HEK293 (cell line): Measurements from ENCODE around the gene SFT2D1.

Source experiments
- BCL11A ChIP-seq: fragments of 450-650 bp; formaldehyde crosslinking; IDR thresholded peaks from 2 replicates; pipeline ENCODE4 v1.5.1; 2016; ENCODE audit warnings: low read depth, missing biosample characterization, missing genetic modification characterization
- GFI1B ChIP-seq: fragments of 450-650 bp; formaldehyde crosslinking; IDR thresholded peaks from 2 replicates; pipeline ENCODE4 v1.5.1; 2016; ENCODE audit warnings: missing biosample characterization, missing genetic modification characterization
- IKZF3 ChIP-seq: fragments of 450-650 bp; IDR thresholded peaks from 2 replicates; pipeline ENCODE4 v1.5.0; 2018; ENCODE audit warnings: missing biosample characterization, mild to moderate bottlenecking, missing genetic modification characterization, moderate library complexity
- RBAK ChIP-seq: fragments of 450-650 bp; formaldehyde crosslinking; IDR thresholded peaks from 2 replicates; pipeline ENCODE4 v1.5.1; 2016; ENCODE audit warnings: missing biosample characterization, missing genetic modification characterization
- TRIM28 ChIP-seq: IDR thresholded peaks from 2 replicates; pipeline ENCODE4 v1.6.1; 2011; ENCODE audit warnings: low read length, control low read depth, borderline replicate concordance
- ZBTB8A ChIP-seq: fragments of 450-650 bp; formaldehyde crosslinking; IDR thresholded peaks from 2 replicates; pipeline ENCODE4 v1.5.1; 2016; ENCODE audit warnings: missing biosample characterization, missing genetic modification characterization
- ZNF140 ChIP-seq: fragments of 450-650 bp; formaldehyde crosslinking; IDR thresholded peaks from 2 replicates; pipeline ENCODE4 v1.5.1; 2016; ENCODE audit warnings: missing biosample characterization, missing genetic modification characterization
- ZNF169 ChIP-seq: fragments of 450-650 bp; formaldehyde crosslinking; IDR thresholded peaks from 2 replicates; pipeline ENCODE4 v1.5.1; 2016; ENCODE audit warnings: missing biosample characterization, missing genetic modification characterization
- ZNF175 ChIP-seq: fragments of 450-650 bp; formaldehyde crosslinking; IDR thresholded peaks from 2 replicates; pipeline ENCODE4 v1.5.1; 2016; ENCODE audit warnings: missing biosample characterization, missing genetic modification characterization
- ZNF221 ChIP-seq: fragments of 450-650 bp; formaldehyde crosslinking; IDR thresholded peaks from 2 replicates; pipeline ENCODE4 v1.5.1; 2017; ENCODE audit warnings: missing biosample characterization, missing genetic modification characterization, borderline replicate concordance
- ZNF266 ChIP-seq: fragments of 450-650 bp; formaldehyde crosslinking; IDR thresholded peaks from 2 replicates; pipeline ENCODE4 v1.5.1; 2016; ENCODE audit warnings: missing biosample characterization, missing genetic modification characterization, low read depth
- ZNF280D ChIP-seq: fragments of 450-650 bp; formaldehyde crosslinking; IDR thresholded peaks from 2 replicates; pipeline ENCODE4 v1.5.1; 2016; ENCODE audit warnings: missing biosample characterization, missing genetic modification characterization
- ZNF302 ChIP-seq: fragments of 450-650 bp; formaldehyde crosslinking; IDR thresholded peaks from 2 replicates; pipeline ENCODE4 v1.5.1; 2016; ENCODE audit warnings: missing biosample characterization, missing genetic modification characterization, low read depth
- ZNF426 ChIP-seq: fragments of 450-650 bp; formaldehyde crosslinking; IDR thresholded peaks from 2 replicates; pipeline ENCODE4 v1.5.1; 2017; ENCODE audit warnings: missing biosample characterization, missing genetic modification characterization, mild to moderate bottlenecking, inconsistent platforms, moderate library complexity
- ZNF449 ChIP-seq: fragments of 450-650 bp; formaldehyde crosslinking; IDR thresholded peaks from 2 replicates; pipeline ENCODE4 v1.5.1; 2017; ENCODE audit warnings: missing biosample characterization, mild to moderate bottlenecking, missing genetic modification characterization, moderate library complexity
- ZNF513 ChIP-seq: fragments of 450-650 bp; IDR thresholded peaks from 2 replicates; pipeline ENCODE4 v1.5.1; 2018; ENCODE audit warnings: missing biosample characterization, missing genetic modification characterization
- ZNF529 ChIP-seq: fragments of 450-650 bp; formaldehyde crosslinking; IDR thresholded peaks from 2 replicates; pipeline ENCODE4 v1.5.1; 2017; ENCODE audit warnings: missing genetic modification characterization, missing biosample characterization; ENCODE audit not compliant: insufficient replicate concordance
- ZNF560 ChIP-seq: fragments of 450-650 bp; formaldehyde crosslinking; IDR thresholded peaks from 2 replicates; pipeline ENCODE4 v1.5.1; 2017; ENCODE audit warnings: missing biosample characterization, missing genetic modification characterization, borderline replicate concordance
- ZNF585B ChIP-seq: fragments of 450-650 bp; formaldehyde crosslinking; IDR thresholded peaks from 2 replicates; pipeline ENCODE4 v1.5.1; 2016; ENCODE audit warnings: missing biosample characterization, missing genetic modification characterization
- ZNF596 ChIP-seq: fragments of 450-650 bp; IDR thresholded peaks from 2 replicates; pipeline ENCODE4 v1.5.0; 2018; ENCODE audit warnings: missing biosample characterization, mild to moderate bottlenecking, missing genetic modification characterization, moderate library complexity
- ZNF660 ChIP-seq: fragments of 450-650 bp; IDR thresholded peaks from 2 replicates; pipeline ENCODE4 v1.5.1; 2018; ENCODE audit warnings: missing biosample characterization, mild to moderate bottlenecking, missing genetic modification characterization
- ZNF785 ChIP-seq: fragments of 450-650 bp; formaldehyde crosslinking; IDR thresholded peaks from 2 replicates; pipeline ENCODE4 v1.5.1; 2016; ENCODE audit warnings: missing biosample characterization, missing genetic modification characterization
- ZNF792 ChIP-seq: fragments of 450-650 bp; formaldehyde crosslinking; IDR thresholded peaks from 2 replicates; pipeline ENCODE4 v1.5.1; 2016; ENCODE audit warnings: missing biosample characterization, missing genetic modification characterization
- ZNF830 ChIP-seq: fragments of 450-650 bp; IDR thresholded peaks from 2 replicates; pipeline ENCODE4 v1.5.0; 2018; ENCODE audit warnings: missing biosample characterization, missing genetic modification characterization, low read depth, mild to moderate bottlenecking, moderate library complexity
- ZNF837 ChIP-seq: fragments of 450-650 bp; formaldehyde crosslinking; IDR thresholded peaks from 2 replicates; pipeline ENCODE4 v1.5.1; 2016; ENCODE audit warnings: missing biosample characterization, missing genetic modification characterization
- ZSCAN16 ChIP-seq: fragments of 450-650 bp; formaldehyde crosslinking; IDR thresholded peaks from 2 replicates; pipeline ENCODE4 v1.5.1; 2016; ENCODE audit warnings: missing biosample characterization, missing genetic modification characterization
- TF ChIP-seq, protein P1 (sequence below): sonication (generic); formaldehyde crosslinking; IDR thresholded peaks from 2 replicates; pipeline ENCODE4 v1.8.1; 2022; ENCODE audit warnings: mild to moderate bottlenecking, moderate library complexity, missing genetic modification reagents
- TF ChIP-seq, protein P2 (sequence below): fragments of 450-650 bp; formaldehyde crosslinking; IDR thresholded peaks from 2 replicates; pipeline ENCODE4 v1.5.1; 2016; ENCODE audit warnings: missing biosample characterization, missing genetic modification characterization
- TF ChIP-seq, protein P3 (sequence below): fragments of 450-650 bp; formaldehyde crosslinking; IDR thresholded peaks from 2 replicates; pipeline ENCODE4; 2016; ENCODE audit warnings: missing biosample characterization, missing genetic modification characterization

Gene SFT2D1

GRCh38 chr6:166382933-166383801 is 40.8 kb upstream of the SFT2D1 start, which contains the start of gene MPC1 (continued):
- TF ChIP-seq, protein P1, sequence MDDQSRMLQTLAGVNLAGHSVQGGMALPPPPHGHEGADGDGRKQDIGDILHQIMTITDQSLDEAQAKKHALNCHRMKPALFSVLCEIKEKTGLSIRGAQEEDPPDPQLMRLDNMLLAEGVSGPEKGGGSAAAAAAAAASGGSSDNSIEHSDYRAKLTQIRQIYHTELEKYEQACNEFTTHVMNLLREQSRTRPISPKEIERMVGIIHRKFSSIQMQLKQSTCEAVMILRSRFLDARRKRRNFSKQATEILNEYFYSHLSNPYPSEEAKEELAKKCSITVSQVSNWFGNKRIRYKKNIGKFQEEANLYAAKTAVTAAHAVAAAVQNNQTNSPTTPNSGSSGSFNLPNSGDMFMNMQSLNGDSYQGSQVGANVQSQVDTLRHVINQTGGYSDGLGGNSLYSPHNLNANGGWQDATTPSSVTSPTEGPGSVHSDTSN = peak; percentile 90
- TF ChIP-seq ZNF560 (tag by site-specific recombination) = no peak
- no peak for TF ChIP-seq ZNF792 (tag by site-specific recombination)
- no peak for TF ChIP-seq ZNF175 (tag by site-specific recombination)
- TF ChIP-seq, protein P2, sequence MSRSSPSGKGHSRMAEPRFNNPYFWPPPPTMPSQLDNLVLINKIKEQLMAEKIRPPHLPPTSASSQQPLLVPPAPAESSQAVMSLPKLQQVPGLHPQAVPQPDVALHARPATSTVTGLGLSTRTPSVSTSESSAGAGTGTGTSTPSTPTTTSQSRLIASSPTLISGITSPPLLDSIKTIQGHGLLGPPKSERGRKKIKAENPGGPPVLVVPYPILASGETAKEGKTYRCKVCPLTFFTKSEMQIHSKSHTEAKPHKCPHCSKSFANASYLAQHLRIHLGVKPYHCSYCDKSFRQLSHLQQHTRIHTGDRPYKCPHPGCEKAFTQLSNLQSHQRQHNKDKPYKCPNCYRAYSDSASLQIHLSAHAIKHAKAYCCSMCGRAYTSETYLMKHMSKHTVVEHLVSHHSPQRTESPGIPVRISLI (tag by site-specific recombination) = no peak
- TF ChIP-seq IKZF3 (tag by site-specific recombination) = no peak; the same call in 1 of the 2 replicates
- no peak for TF ChIP-seq ZNF266 (tag by site-specific recombination)
- no peak for TF ChIP-seq ZNF140 (tag by site-specific recombination)
- no peak for TF ChIP-seq ZNF449 (tag by site-specific recombination)
- TF ChIP-seq ZNF830 (tag by site-specific recombination) = no peak
- TF ChIP-seq ZNF302 = no peak
- TF ChIP-seq ZNF221 (tag by site-specific recombination) = no peak
- no peak for TF ChIP-seq ZNF426 (tag by site-specific recombination)
- TF ChIP-seq ZNF280D (tag by site-specific recombination) = no peak
- TF ChIP-seq ZNF837 (tag by site-specific recombination) = no peak
- no peak for TF ChIP-seq ZNF513 (tag by site-specific recombination)
- no peak for TF ChIP-seq ZNF596 (tag by site-specific recombination)
- no peak for TF ChIP-seq TRIM28
- no peak for TF ChIP-seq ZNF585B
- TF ChIP-seq, protein P3, sequence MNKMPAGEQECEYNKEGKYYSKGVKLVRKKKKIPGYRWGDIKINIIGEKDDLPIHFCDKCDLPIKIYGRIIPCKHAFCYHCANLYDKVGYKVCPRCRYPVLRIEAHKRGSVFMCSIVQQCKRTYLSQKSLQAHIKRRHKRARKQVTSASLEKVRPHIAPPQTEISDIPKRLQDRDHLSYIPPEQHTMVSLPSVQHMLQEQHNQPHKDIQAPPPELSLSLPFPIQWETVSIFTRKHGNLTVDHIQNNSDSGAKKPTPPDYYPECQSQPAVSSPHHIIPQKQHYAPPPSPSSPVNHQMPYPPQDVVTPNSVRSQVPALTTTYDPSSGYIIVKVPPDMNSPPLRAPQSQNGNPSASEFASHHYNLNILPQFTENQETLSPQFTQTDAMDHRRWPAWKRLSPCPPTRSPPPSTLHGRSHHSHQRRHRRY (tag by site-specific recombination) = no peak
- no peak for TF ChIP-seq ZNF529 (tag by site-specific recombination)
- no peak for TF ChIP-seq GFI1B (tag by site-specific recombination)
- TF ChIP-seq ZNF660 (tag by site-specific recombination) = 0 out of 2 replicates have a peak, but pooled peaks have one; percentile 8
- peak; percentile 28; the same call in 1 of the 2 replicates for TF ChIP-seq ZBTB8A (tag by site-specific recombination)
- no peak for TF ChIP-seq ZSCAN16 (tag by site-specific recombination)
- TF ChIP-seq RBAK = no peak
- no peak for TF ChIP-seq BCL11A (tag by site-specific recombination)
- no peak for TF ChIP-seq ZNF169 (tag by site-specific recombination)
- no peak for TF ChIP-seq ZNF785 (tag by site-specific recombination)
